ENCODE measurements around the gene GPC4. TPM values are rescaled to one million over a fixed set of nuclear protein-coding genes. Genes with fewer than 3 reads are reported as not detected.

The GPC4 gene
- total and polyA plus RNA-seq, 9 of the 15 experiments (the other 6 are each of a cell fraction or from before 2014, with no cell fraction given), result 0.11 TPM; not detected in 8

- Histone ChIP-seq H3K27me3 (ENCODE audit: control insufficient read depth in 2 of 2, insufficient read depth in 2 of 2, low read length in 2 of 2) (no peaks in the 10 kb centered on the region), H3K9me1 (ENCODE audit: control insufficient read depth, insufficient read depth, low read length) (no peaks in the 10 kb centered on the region), H3K27ac (ENCODE audit: extremely low read depth, low read depth, low read length) (no peak overlapping the region), H3K79me2 (ENCODE audit: control insufficient read depth, insufficient read depth, low read length) (no peaks in the 10 kb centered on the region), H3K4me2 (ENCODE audit: insufficient read depth, low read length) (no peak overlapping the region), H4K20me1 (replicated peaks; ENCODE audit: control insufficient read depth, insufficient read depth, low read length) (no peaks in the 10 kb centered on the region), H3K4me3 (no peak overlapping the region), H3K36me3 (ENCODE audit: control insufficient read depth, insufficient read depth, low read length) (no peaks in the 10 kb centered on the region), H3K9me3 (replicated peaks; ENCODE audit: control insufficient read depth, insufficient read depth, low read depth, low read length) (no peaks in the 10 kb centered on the region), H3K4me1 (replicated peaks in 1 of 2; ENCODE audit: control insufficient read depth in 2 of 2, insufficient read depth in 2 of 2, low read length in 2 of 2) (no peaks in the 10 kb centered on the region), H2AFZ (ENCODE audit: low read depth, low read length) (no peak overlapping the region), H3K9ac (ENCODE audit: insufficient read depth in 1 of 2, low read depth in 2 of 2, low read length in 2 of 2) (no peak overlapping the region)
- intact Hi-C loops (cut with micrococcal nuclease) (no loop called here), in situ Hi-C loops (cut with MboI) (no loop called here)
- CTCF ChIA-PET (ENCODE audit: low intra/inter-chr PET ratio), result no interaction called here
- TF ChIP-seq ZNF175 (CRISPR knock-in tag; IDR thresholded peaks at IDR 0.05; ENCODE audit: low read depth) (no peak), THRB (CRISPR knock-in tag; conservative IDR thresholded peaks at IDR 0.05) (no peak), MIER1 (IDR thresholded peaks at IDR 0.05; ENCODE audit: low read depth) (no peak), MCM3 (IDR thresholded peaks at IDR 0.05) (no peak), REST (IDR thresholded peaks at IDR 0.05; ENCODE audit: borderline replicate concordance) (no peak), REST (CRISPR knock-in tag; IDR thresholded peaks at IDR 0.05; ENCODE audit: low read depth) (no peak), NR2C2 (CRISPR knock-in tag; IDR thresholded peaks at IDR 0.05) (no peak), NR2C2 (tag; IDR thresholded peaks at IDR 0.05) (no peak), ZNF253 (CRISPR knock-in tag; conservative IDR thresholded peaks at IDR 0.05) (no peak), CBX5 (IDR thresholded peaks at IDR 0.05; ENCODE audit: borderline replicate concordance, low read depth) (no peak), MTA2 (IDR thresholded peaks at IDR 0.05; ENCODE audit: low read depth) (no peak), TAF9B (IDR thresholded peaks at IDR 0.05; ENCODE audit: partially characterized antibody) (no peak), E2F1 (CRISPR knock-in tag; IDR thresholded peaks at IDR 0.05) (no peak)
- ATAC-seq (no peak), DNase-seq (ENCODE audit: extremely low read depth in 1 of 4, low spot score in 3 of 4) (no peak), FAIRE-seq (no peak)
- POLR2A ChIA-PET, result no interaction called here
- BruUV-seq (replicated peaks), result no TSS peak
Observed at GRCh38 chrX:133258481-133258880, 156.8 kb downstream of the GPC4 start.

Data from K562 (cell line).